AG09319 (cell line): ENCODE measurements around the gene POLR3A.

Experiments
- DNase-seq: peaks from one replicate; pipeline ENCODE4 v3.0.0-alpha.2; 2010; ENCODE audit warnings: low read depth; ENCODE audit errors: extremely low read depth
- CTCF ChIP-seq: IDR thresholded peaks from 2 replicates; pipeline ENCODE4 v1.5.1; 2011; ENCODE audit warnings: low read depth, mild to moderate bottlenecking, inconsistent platforms, low read length, moderate library complexity

Gene POLR3A

DNA sequence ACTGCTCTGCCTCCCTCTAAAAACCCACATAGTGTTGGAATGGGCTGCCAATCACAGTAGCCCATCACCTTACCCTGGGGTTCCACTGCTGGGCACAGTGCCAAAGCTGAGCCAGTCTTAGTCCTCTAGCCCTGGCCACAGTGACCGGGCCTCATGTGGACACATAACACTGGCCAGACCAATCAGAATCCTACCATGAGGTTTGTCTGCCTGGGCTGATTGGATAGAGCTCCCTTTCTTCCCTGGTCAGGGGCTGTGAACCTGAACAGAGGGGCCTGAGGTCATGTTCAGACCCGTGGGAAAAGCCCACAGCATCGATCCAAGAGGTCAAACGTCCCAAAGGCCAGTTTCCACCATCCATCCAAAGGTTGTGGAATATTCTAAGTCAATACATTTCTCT, 108.8 kb downstream of the POLR3A start:
- no peak for TF ChIP-seq CTCF
- DNase-seq, result no peak

GRCh38 chr10:77919713-77920108, 109.6 kb downstream of the POLR3A start:
- no peak for TF ChIP-seq CTCF
- no peak for DNase-seq
